Loucy (cell line): Measurements from ENCODE around the gene ABCE1.

Source experiments
- H2AFZ ChIP-seq: fragments of 200-600 bp; sonication (generic); 2 replicates; pipeline ENCODE4 v1.6.0; 2016; ENCODE audit warnings: antibody characterized with exemption, mild to moderate bottlenecking, low read length, moderate library complexity
- H3F3A ChIP-seq: fragments of 200-600 bp; 2 replicates; pipeline ENCODE4 v1.6.0; 2016; ENCODE audit warnings: antibody characterized with exemption, low read depth, mild to moderate bottlenecking
- H3K27me3 ChIP-seq: fragments of 200-600 bp; sonication (generic); 2 replicates; pipeline ENCODE4 v1.6.1; 2014; ENCODE audit warnings: low read length, mild to moderate bottlenecking; ENCODE audit not compliant: insufficient read depth, poor library complexity, severe bottlenecking
- H3K36me3 ChIP-seq: fragments of 200-600 bp; sonication (generic); 2 replicates; pipeline ENCODE4 v1.6.1; 2016; ENCODE audit warnings: low read length; ENCODE audit not compliant: insufficient read depth
- H3K4me1 ChIP-seq: fragments of 200-600 bp; sonication (generic); 2 replicates; pipeline ENCODE4 v1.5.1; 2014; ENCODE audit warnings: low read length, mild to moderate bottlenecking; ENCODE audit not compliant: insufficient read depth, poor library complexity, severe bottlenecking
- H3K4me2 ChIP-seq: fragments of 200-600 bp; sonication (generic); 2 replicates; pipeline ENCODE4 v1.6.0; 2014; ENCODE audit warnings: antibody characterized with exemption, low read length, low read depth, mild to moderate bottlenecking; ENCODE audit not compliant: poor library complexity, severe bottlenecking
- H3K4me3 ChIP-seq: fragments of 200-600 bp; sonication (generic); 2 replicates; pipeline ENCODE4 v1.5.1; 2014; ENCODE audit warnings: low read length, mild to moderate bottlenecking, mixed read lengths; ENCODE audit not compliant: poor library complexity, severe bottlenecking
- H3K79me2 ChIP-seq: fragments of 200-600 bp; sonication (generic); 2 replicates; pipeline ENCODE4 v1.6.1; 2014; ENCODE audit warnings: low read length; ENCODE audit not compliant: insufficient read depth
- H3K9ac ChIP-seq: fragments of 200-600 bp; sonication (generic); 2 replicates; pipeline ENCODE4 v1.6.0; 2014; ENCODE audit warnings: mild to moderate bottlenecking, low read depth, low read length, moderate library complexity; ENCODE audit not compliant: poor library complexity, severe bottlenecking
- H3K9me2 ChIP-seq: fragments of 200-600 bp; sonication (generic); replicated peaks from 2 replicates; pipeline ENCODE4 v1.6.1; 2016; ENCODE audit warnings: low read depth, low read length, mixed read lengths
- H3K9me3 ChIP-seq: fragments of 200-600 bp; sonication (generic); 2 replicates; pipeline ENCODE4 v1.6.1; 2014; ENCODE audit warnings: mild to moderate bottlenecking, antibody characterized with exemption, low read length, low read depth; ENCODE audit not compliant: insufficient read depth
- H4K20me1 ChIP-seq: fragments of 200-600 bp; sonication (generic); 2 replicates; pipeline ENCODE4 v1.6.0; 2014; ENCODE audit warnings: antibody characterized with exemption, low read length, mild to moderate bottlenecking; ENCODE audit not compliant: insufficient read depth, poor library complexity, severe bottlenecking
- CTCF ChIP-seq: fragments of 200-600 bp; sonication (generic); conservative IDR thresholded peaks from 2 replicates; pipeline ENCODE4 v1.5.1; 2014; ENCODE audit warnings: mild to moderate bottlenecking, antibody characterized with exemption, low read length
- EZH2phosphoT487 ChIP-seq: fragments of 200-600 bp; IDR thresholded peaks from 2 replicates; pipeline ENCODE4 v1.6.1; 2018; ENCODE audit warnings: antibody characterized with exemption, mild to moderate bottlenecking, moderate library complexity, borderline replicate concordance

Gene ABCE1

GRCh38 chr4:145055533-145056257, 42.4 kb upstream of the ABCE1 start:
- Histone ChIP-seq H3K4me1 (peaks cover 34% of the 10 kb centered on the region), H3K9me2 (no peaks in the 10 kb centered on the region), H3K4me2 (no peak overlapping the region), H3F3A (no peaks in the 10 kb centered on the region), H2AFZ (no peak overlapping the region), H3K9me3 (no peaks in the 10 kb centered on the region), H3K27me3 (no peaks in the 10 kb centered on the region), H3K36me3 (peaks cover 2% of the 10 kb centered on the region; the same call in 1 of the 2 replicates), H3K4me3 (no peak overlapping the region), H3K9ac (no peak overlapping the region), H4K20me1 (no peaks in the 10 kb centered on the region), H3K79me2 (peaks cover 20% of the 10 kb centered on the region)
- no peak for TF ChIP-seq CTCF
- TF ChIP-seq EZH2phosphoT487: no peak

GRCh38 chr4:145056325-145057130, 41.6 kb upstream of the ABCE1 start:
- no peaks in the 10 kb centered on the region for H3K9me3 ChIP-seq
- H3K9ac ChIP-seq: no peak overlapping the region
- no peaks in the 10 kb centered on the region for H3K36me3 ChIP-seq
- H4K20me1 ChIP-seq: no peaks in the 10 kb centered on the region
- TF ChIP-seq EZH2phosphoT487: no peak
- no peak for TF ChIP-seq CTCF
- H3K79me2 ChIP-seq: peaks cover 20% of the 10 kb centered on the region
- peak overlapping the region; percentile 4 for H3K4me2 ChIP-seq
- H3F3A ChIP-seq: no peaks in the 10 kb centered on the region
- no peak overlapping the region for H3K4me3 ChIP-seq
- H3K4me1 ChIP-seq: peaks cover 34% of the 10 kb centered on the region
- no peaks in the 10 kb centered on the region for H3K9me2 ChIP-seq
- no peaks in the 10 kb centered on the region for H3K27me3 ChIP-seq
- H2AFZ ChIP-seq: no peak overlapping the region

- Histone ChIP-seq H4K20me1 (no peaks in the 10 kb centered on the region), H3K36me3 (peaks cover 9% of the 10 kb centered on the region; the same call in 1 of the 2 replicates), H3K9me3 (no peaks in the 10 kb centered on the region), H3K79me2 (peaks cover 20% of the 10 kb centered on the region), H3K4me3 (no peak overlapping the region), H3K9ac (no peak overlapping the region), H3K9me2 (no peaks in the 10 kb centered on the region), H2AFZ (no peak overlapping the region), H3K4me2 (no peak overlapping the region), H3F3A (no peaks in the 10 kb centered on the region), H3K4me1 (peaks cover 34% of the 10 kb centered on the region), H3K27me3 (no peaks in the 10 kb centered on the region)
- TF ChIP-seq CTCF (no peak), EZH2phosphoT487 (no peak)
These were observed 39.9 kb upstream of the ABCE1 start for GRCh38 chr4:145058256-145058655.
